Vagina (tissue), 2 donors: Measurements from ENCODE around the gene LRP11.

Source experiments
- CTCF ChIP-seq, 3 experiments: fragments of 450-650 bp in 2 of 3; fragments of 200-600 bp in 1 of 3; sonication (generic) in 1 of 3; IDR thresholded peaks; one replicate each; pipeline ENCODE4 v1.5.1; 2017 to 2019; ENCODE audit warnings: antibody characterized with exemption in 3 of 3, mild to moderate bottlenecking in 2 of 3, moderate library complexity in 2 of 3
- POLR2A ChIP-seq, 2 donors: fragments of 450-650 bp; IDR thresholded peaks; one replicate each; pipeline ENCODE4 v1.6.1; 2017; ENCODE audit warnings: antibody characterized with exemption in 2 of 2, mild to moderate bottlenecking in 2 of 2, moderate library complexity in 2 of 2

GRCh38 chr6:149856256-149856994 is 7.7 kb downstream of the LRP11 start:
- no peak for TF ChIP-seq CTCF (IDR thresholded peaks at IDR 0.05)
- no peak for TF ChIP-seq POLR2A (IDR thresholded peaks at IDR 0.05)
